Left ventricle myocardium inferior (tissue), 1 donor: ENCODE results near the gene BBS10. TPM values are rescaled to one million over a fixed set of nuclear protein-coding genes. Genes with fewer than 3 reads are reported as not detected.

Experiments
- DNase-seq: peaks from one replicate; pipeline ENCODE4 v3.0.0-alpha.2; 2020
- H3K27ac ChIP-seq: fragments of 200-600 bp; replicated peaks from 2 replicates; pipeline ENCODE4 v1.8.0; 2021
- H3K27me3 ChIP-seq: fragments of 200-600 bp; 2 replicates; pipeline ENCODE4 v1.8.0; 2021; ENCODE audit warnings: low read depth
- H3K36me3 ChIP-seq: fragments of 200-600 bp; 2 replicates; pipeline ENCODE4 v1.8.0; 2021
- H3K4me1 ChIP-seq: fragments of 200-600 bp; 2 replicates; pipeline ENCODE4 v1.8.0; 2021
- H3K4me3 ChIP-seq: fragments of 200-600 bp; 2 replicates; pipeline ENCODE4 v1.8.0; 2021; ENCODE audit warnings: mild to moderate bottlenecking, moderate library complexity
- H3K9me3 ChIP-seq: fragments of 200-600 bp; replicated peaks from 2 replicates; pipeline ENCODE4 v1.8.0; 2021
- CTCF ChIP-seq: fragments of 200-600 bp; IDR thresholded peaks from 2 replicates; pipeline ENCODE4 v1.8.0; 2021; ENCODE audit warnings: antibody characterized with exemption, mild to moderate bottlenecking, borderline replicate concordance
- intact Hi-C: fragments of 100-400 bp; cut with micrococcal nuclease; formaldehyde crosslinking; loops from one replicate; pipeline ENCODE4 v1.11.0; 2022
- total RNA-seq: library from RNA; stranded (reverse); fragmentation: NEBNext Ultra II Directional; extraction: Animal tissue kit (Norgen Biotek cat#: 25700); gene quantifications from one replicate; pipeline ENCODE4 v1.2.1, GENCODE V29; 2021
- donor health status: DM: no; HTN: yes; CAD: no; lungs with severe emphysema.

The BBS10 gene
- total RNA-seq, 1 donor from 2014 or later: 8.8 TPM

DNA sequence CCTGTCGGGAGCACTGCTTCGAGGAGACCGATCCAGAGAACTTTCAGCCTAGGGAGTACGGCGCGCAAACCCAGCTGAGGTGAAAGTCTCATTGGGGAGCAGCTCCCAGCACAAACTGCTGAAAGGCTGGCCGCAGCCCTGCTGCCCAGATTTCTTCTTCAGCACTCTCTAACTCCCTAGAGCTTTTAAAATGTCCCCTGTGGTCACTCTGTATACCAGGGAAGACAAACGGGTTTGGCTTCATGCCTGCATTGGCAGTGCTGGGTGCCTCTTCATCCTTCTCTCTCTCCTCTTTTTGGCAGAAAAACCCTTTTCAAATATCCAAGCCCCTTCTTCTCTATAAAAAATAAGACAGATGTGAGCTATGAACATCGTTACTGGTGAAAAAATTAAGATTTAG lies 34.9 kb downstream of the BBS10 start:
- no peak overlapping the region for H3K4me3 ChIP-seq
- peaks cover 11% of the 10 kb centered on the region for H3K27me3 ChIP-seq
- H3K36me3 ChIP-seq: no peaks in the 10 kb centered on the region
- intact Hi-C loops: no loop called here
- no peaks in the 10 kb centered on the region for H3K4me1 ChIP-seq
- DNase-seq: no peak
- H3K27ac ChIP-seq: no peak overlapping the region
- no peaks in the 10 kb centered on the region for H3K9me3 ChIP-seq
- no peak for TF ChIP-seq CTCF

- peaks cover 8% of the 10 kb centered on the region for H3K27me3 ChIP-seq
- no peaks in the 10 kb centered on the region for H3K4me1 ChIP-seq
- no peak overlapping the region for H3K27ac ChIP-seq
- TF ChIP-seq CTCF: no peak
- intact Hi-C loops: no loop called here
- H3K36me3 ChIP-seq: no peaks in the 10 kb centered on the region
- H3K4me3 ChIP-seq: no peak overlapping the region
- H3K9me3 ChIP-seq: no peaks in the 10 kb centered on the region
- no peak for DNase-seq
Measured at GRCh38 chr12:76312315-76312714, 35.9 kb downstream of the BBS10 start.

DNA sequence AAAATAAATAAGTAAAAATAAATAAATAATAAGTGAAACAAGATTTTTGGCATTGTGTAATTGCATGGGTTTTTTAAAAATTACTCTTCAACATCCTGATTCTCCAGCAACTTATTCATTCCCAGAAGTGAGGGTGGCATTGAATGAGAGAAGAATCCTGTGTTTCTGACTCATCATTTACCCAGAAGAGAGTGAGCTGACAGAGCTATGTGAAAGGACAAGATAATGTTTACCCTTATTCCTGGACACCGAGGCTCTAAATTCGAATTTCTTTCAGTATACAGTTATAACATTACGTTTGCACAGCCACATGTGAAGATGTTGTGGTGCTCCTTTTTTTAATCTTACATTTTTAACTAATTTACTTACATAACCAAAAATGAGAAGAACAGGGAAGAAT lies 36.4 kb downstream of the BBS10 start:
- Histone ChIP-seq H3K4me3 (no peak overlapping the region), H3K36me3 (no peaks in the 10 kb centered on the region), H3K9me3 (no peaks in the 10 kb centered on the region), H3K4me1 (no peaks in the 10 kb centered on the region), H3K27me3 (peaks cover 8% of the 10 kb centered on the region), H3K27ac (no peak overlapping the region)
- no peak for TF ChIP-seq CTCF
- intact Hi-C loops: no loop called here
- no peak for DNase-seq

DNA sequence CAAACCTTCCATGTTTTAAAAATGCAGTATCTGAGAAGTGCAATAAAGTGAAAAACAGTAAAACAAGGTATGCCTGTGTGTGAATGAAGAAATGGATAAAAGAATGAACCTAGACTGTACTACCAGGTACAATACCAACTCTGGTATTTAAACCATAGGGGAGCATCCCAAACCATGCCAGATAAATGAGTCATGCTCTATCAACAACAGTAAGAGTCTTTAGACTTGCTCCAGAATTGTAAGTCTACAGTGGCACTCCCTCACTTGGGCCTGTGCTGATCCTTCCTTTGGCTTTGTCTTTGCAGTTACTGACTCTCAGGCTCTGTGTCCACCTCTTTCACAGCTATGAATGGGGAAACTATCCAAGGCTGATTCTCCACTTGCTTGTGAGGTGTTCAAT lies 38.1 kb downstream of the BBS10 start:
- no peak for TF ChIP-seq CTCF
- Histone ChIP-seq H3K4me1 (no peaks in the 10 kb centered on the region), H3K4me3 (no peak overlapping the region), H3K9me3 (no peaks in the 10 kb centered on the region), H3K36me3 (no peaks in the 10 kb centered on the region), H3K27me3 (peaks cover 8% of the 10 kb centered on the region), H3K27ac (no peak overlapping the region)
- no peak for DNase-seq
- intact Hi-C loops: no loop called here

GRCh38 chr12:76308866-76309265 lies 39.3 kb downstream of the BBS10 start:
- no peak for TF ChIP-seq CTCF
- no peak overlapping the region for H3K4me3 ChIP-seq
- H3K9me3 ChIP-seq: no peaks in the 10 kb centered on the region
- intact Hi-C loops: no loop called here
- H3K27ac ChIP-seq: no peak overlapping the region
- no peaks in the 10 kb centered on the region for H3K4me1 ChIP-seq
- no peak for DNase-seq
- no peaks in the 10 kb centered on the region for H3K36me3 ChIP-seq
- H3K27me3 ChIP-seq: peaks cover 8% of the 10 kb centered on the region

- no peaks in the 10 kb centered on the region for H3K27me3 ChIP-seq
- TF ChIP-seq CTCF: no peak
- H3K9me3 ChIP-seq: no peaks in the 10 kb centered on the region
- H3K27ac ChIP-seq: no peak overlapping the region
- no peaks in the 10 kb centered on the region for H3K36me3 ChIP-seq
- H3K4me3 ChIP-seq: no peak overlapping the region
- H3K4me1 ChIP-seq: no peaks in the 10 kb centered on the region
- intact Hi-C loops: no loop called here
- no peak for DNase-seq
Measured at GRCh38 chr12:76307083-76307482, 41.1 kb downstream of the BBS10 start.
